NCI-H774 (cell line): ENCODE data around the gene ACY1.
"Not testable (repeated sequence)": the region's sequence is repeated elsewhere in the genome, so short reads cannot be mapped to it uniquely, and the experiment has no call there.

Experiments used
- DNase-seq: peaks from one replicate; lab custom pipeline; 2025; lab: John Stamatoyannopoulos, UW

ACY1 gene

DNA sequence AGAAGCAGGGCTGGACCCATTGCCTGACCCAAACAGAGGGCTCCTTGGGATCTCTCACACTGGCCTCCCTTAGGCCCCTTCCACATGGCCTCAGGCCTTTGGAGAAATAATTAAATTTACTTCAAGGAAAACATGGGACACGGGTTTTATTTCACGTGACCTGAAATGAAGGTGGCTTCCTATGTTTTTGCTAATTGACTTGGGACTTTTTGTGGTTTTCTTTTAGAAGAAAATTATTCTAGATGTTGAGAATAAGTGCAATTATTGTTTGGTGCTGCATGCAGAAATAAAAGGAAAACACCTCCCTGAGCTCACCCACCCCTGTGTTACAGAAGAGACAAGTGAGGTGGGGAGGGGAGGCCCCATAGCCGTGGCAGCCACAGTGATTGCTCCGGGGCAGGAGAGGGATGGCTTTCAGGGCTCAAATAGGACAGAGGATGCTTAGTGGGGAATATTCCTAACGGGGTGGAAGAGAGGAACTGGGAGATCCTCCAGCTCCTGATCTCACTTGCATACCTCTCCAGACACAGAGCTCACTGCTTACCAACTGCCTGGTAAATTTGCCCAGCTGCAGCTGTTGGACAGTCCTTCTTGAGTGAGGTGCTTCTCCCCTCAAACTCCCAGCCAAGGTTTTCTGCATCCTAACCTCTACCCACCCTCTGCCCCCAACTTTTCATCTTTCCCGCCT is 41.6 kb downstream of the ACY1 start:
- no peak for DNase-seq

DNA sequence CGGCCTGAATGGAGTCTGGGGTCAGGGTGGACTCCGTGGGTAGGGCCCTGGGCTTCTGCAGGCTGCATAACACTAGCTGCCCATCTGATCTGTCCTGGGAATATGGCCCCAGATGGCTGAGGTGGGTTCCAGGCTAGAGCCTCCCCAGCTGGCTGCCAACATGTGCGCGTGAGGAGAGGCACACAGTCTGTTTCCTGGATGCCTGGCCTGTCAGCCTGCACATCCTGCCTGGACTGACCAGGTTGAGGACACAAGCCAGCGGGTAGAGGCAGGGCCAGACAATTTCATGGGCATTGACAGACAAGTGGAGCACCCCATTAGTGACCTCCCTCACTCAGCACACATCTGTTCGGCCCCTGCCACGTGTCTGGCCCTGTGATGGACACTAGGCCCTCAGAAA is 42.1 kb downstream of the ACY1 start:
- no peak for DNase-seq

DNA sequence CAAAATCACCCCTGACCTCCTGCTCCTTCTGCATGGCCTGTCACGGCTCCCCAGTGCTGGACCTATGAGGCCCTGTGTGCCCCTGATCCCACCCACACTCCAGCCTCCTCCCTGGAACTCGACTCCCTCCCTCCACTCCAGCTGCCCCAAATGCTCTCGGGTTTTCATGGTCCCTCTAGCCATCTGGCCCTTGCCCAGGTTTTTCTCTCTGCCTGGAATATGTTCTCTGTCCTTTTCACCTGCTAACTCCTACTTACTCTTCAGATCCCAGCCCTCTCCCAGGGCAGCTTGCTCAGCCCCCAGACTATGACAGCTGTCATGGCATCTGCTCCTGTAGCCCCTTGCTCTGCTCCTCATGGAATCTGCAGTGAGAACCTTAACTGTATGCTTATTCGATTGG is 42.7 kb downstream of the ACY1 start:
- no peak for DNase-seq

DNA sequence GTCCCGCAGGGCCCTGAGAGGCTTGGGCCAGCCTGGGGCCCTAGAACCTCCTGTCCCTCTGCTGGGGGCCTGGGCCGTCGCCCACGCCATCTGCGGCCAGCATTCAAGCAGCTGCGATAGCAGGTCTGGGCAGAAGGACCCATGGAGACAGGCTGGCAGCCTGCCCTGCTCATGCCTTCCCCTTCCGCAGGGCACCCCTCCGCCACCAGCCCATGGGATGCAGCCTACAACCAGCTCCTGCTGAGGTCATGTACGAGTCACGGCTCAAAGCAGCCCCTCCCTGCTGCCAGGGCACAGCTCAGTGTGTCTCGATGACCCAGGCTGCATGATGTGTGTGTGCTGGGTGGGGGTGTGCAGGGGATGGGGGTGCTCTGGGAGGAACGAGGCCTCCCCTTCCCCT is 45.2 kb downstream of the ACY1 start:
- DNase-seq: no peak

DNA sequence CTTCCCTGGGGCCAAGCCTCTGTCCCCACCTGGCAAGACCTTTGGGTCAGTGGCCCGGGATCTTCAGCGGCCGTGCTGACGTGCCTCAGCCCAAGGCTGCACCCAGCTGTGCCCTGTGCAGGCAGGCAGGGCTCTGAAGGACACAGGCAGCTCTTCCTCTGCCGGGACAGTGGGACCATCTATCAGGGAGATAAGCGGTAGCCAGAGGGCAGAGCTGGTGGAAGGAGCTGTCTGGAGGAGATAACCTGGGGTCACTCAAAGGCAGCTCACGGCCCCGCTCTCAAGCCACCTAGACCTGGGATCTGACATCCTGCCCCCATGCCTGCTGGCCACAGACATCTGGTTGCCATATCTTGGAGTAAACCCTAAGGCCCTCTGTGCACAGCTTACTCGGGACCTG is 45.7 kb downstream of the ACY1 start:
- no peak for DNase-seq

DNA sequence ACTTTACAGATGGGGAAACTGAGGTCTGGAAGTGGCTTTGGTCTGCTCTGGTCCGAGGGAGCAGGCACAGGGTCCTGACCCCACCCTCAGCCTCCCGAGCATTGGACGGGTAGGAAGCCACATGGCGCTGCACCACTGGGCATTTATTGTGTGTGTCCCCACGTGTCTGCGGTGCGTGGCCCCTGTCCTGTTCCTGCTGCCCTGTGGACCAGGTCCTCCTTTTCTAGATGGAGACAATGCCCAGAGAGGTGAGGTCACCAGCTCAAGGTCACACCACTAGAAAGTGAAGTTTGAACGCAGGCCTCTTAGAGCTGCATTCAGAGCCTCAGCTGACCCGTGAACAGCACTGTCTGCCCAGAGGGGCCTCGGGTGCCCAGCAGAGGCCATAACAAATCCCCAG is 46.2 kb downstream of the ACY1 start:
- no peak for DNase-seq

DNA sequence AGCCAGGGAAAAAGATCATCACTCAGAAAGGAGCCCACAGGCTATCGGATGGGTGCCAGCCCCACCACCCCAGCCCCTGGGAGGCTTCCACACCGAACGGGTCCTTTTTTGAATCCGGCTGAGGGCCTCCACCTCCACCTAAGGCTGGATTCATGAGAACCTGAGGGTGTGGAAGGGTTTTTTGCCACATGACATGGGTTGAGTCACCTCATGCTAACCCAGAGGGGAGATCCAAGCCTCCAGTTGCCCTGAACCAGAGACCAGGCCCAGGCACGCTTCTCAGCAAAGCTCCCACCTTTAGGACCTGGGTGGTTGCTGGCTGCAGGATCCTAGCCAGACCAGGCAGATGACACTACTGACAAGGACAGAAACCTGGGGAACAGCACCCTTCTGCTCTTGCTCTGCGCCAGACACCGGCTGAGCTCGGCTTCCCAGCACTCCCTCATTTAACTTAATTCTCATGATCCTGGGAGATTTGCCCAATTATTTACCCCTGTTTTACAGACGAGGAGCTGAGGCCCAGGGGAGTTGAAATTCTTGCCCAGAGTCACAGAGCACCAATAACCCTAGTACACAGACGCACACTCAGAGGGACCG is 47.5 kb downstream of the ACY1 start:
- DNase-seq: no peak

DNA sequence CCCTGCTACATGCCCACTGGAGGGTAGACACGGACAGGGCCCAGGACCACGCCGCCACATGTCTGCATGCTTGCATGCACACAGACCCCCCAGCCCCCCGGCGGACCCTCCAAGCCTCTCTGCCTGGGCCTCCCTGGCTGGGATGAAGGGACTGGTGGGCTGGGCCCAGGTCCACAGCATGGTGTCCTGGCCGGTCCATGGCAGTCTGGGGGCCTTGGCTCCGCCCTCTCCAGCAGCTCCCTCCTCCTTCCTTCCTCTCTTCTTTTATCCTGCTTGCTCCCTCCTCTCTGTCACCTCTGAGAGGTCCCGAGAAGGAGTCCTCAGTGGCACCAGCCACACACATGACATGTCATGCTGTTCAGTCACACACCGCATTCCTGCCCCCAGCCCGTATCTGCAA is 48.6 kb downstream of the ACY1 start:
- DNase-seq: no peak

DNA sequence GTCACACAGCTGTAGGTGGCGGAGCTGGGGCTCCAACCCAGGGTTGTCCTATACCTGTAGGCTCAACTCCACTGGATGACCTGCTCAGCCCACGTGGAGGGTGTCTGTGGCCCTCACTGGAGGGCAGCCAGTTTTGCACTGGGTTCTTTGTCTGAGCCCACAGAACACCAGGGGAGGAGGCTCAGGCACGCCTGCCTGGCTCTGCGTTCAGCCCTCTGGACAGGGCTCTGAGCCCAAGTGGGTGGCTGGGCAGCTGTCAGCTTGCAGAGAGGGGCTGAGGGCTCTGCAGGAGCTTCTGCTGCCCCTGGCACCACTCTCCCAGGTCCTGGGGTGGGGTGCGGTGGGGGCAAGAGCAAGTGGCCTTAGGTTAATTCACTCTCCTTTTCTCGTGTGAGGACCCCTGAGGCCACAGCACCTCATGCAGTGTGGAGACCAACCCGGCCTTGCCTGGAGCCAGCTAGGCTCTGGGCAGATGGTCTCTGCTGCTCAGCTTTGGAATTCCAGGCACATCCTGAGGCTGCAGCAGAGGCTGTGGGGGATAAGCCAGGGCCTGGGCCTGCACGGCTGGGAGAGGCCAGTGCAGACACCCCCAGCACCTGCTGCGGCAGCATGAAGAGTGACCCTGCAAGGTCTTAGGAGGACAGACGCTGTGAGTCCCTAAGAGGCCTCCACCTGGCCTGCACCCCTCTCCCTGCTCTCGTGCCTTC is 49.5 kb downstream of the ACY1 start:
- DNase-seq: no peak

DNA sequence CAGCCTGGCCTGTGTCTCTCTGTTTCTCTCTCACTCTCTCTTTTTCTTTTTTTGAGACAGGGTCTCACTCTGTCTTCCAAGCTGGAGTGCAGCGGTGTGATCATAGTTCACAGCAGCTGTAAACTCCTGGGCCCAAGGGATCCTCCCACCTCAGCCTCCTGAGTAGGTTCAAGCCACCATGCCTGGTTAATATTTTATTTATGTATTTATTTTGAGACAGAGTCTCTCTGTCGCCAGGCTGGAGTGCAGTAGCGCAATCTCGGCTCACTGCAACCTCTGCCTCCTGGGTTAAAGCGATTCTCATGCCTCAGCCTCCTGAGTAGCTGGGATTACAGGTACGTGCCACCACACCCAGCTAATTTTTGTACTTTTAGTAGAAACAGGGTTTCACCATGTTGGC is 50.4 kb downstream of the ACY1 start:
- not testable (repeated sequence) for DNase-seq

DNA sequence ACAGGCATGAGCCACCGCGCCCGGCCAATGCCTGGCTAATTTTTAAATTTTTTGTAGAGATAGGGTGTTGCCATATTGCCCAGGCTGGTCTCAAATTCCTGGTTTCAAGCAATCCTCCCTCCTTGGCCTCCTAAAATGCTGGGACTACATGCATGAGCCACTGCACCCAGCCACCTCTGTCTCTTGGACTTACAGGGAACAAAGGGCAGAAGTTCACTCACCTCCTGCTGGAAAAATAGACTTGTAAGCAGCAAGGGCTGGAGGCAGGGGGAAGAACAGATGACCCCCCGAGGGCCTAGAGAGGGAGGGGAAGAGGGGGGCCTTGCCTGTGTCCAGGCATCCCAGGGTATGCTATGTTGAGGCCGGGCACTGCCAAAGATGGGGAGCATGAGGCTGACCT is 50.9 kb downstream of the ACY1 start:
- no peak for DNase-seq

DNA sequence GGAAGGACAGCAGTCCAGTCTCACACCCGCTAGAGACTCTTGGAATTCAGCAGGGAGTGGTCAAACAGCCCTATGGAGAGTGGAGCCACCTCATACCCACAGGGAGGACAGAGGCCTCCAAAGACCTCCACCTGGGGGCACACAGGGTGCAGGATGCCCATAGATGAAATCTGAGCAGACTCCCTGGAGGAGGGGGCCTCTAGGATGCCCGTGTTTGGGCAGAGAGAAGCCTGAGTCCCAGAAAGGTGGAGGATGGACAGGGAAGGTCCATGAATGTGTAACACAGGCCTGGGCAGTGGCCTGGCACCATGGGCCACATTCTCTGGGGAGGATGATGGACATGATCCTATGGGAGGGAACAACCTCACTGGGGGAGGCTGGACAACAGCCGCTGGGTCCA is 51.3 kb downstream of the ACY1 start:
- no peak for DNase-seq

DNA sequence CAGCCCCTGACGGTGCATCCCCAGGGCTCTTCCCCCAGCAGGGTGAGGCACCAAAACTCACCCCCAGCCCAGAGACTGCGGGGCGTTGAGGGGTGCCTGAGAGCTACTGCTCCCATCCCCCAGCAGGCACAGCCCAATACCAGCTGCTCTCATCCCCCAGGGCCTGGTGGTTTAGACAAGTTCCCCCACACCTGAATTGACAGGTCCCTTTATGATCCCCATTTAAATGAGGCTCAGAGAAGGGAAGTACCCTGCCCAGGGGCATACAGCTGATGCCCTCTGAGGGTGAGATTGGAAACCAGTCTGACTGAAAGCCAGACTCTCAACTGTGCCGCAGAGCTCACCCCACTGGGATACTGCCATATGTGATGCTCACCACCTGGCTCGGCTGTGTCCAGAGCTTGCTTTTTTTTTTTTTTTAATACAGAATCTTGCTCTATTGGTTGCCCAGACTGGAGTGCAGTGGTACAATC is 52.9 kb downstream of the ACY1 start:
- DNase-seq: no peak

DNA sequence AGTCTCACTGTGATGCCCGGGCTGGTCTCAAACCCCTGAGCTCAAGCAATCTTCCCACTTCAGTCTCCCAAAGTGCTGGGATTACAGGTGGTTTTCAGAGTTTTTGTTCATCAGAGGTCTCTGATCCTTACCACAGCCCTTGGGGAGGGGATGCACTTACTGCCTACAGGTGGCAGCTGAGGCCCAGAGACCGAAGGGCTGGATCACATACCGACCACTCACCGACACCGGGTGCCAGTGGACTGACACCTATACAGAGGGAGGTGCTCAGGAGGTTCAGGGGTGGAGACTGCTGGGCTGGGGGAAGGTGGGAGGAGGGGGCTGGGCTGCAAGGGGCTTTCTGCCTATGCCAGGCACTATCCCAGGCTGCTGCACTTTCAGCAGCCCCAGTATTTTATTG is 53.5 kb downstream of the ACY1 start:
- no peak for DNase-seq

DNA sequence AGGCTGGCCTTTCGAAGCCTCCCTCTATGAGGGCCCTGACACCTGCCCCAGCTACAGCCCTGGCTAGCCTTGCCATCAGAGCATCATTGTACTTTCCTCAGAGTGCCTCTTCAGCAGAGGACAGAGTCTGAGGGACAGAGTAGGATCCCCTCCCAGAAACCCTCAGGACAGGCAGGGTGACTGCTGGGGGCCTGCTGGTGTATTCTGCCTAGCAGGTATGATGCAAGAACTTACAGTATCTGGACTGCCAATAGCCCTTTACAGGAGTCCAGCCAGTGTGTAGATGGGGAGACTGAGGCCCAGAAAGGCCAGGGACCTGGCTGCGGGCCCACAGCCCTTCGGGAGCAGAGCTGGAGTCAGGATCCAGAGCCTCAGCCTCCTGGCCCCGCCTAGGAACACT is 54.0 kb downstream of the ACY1 start:
- DNase-seq: no peak

DNA sequence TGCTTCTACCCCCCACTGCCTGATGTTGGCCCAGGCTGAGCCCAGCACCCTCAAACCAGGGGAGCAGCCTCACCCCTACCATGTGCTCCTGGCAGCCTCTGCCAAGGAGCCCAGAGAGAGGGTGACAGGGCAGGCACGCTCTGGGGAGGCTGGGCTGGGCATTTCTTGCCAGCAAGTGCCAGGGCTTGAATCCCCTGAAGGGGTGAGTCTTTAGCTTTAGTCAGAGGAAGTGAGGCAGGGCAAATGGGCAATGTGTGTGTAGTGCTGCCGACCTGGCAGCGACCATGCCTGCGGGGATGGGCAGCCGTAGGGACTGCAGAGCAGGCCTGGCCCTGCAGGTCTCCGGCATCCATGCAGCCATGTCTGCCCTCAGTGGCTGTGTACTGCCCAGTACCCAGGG is 54.9 kb downstream of the ACY1 start:
- DNase-seq: no peak
